ENCODE measurements around the gene SH3BGRL2. TPM values are rescaled to one million over a fixed set of nuclear protein-coding genes. Genes with fewer than 3 reads are reported as not detected.

SH3BGRL2 gene
- total RNA-seq (2022; extraction: Qiagen RNA extraction; ENCODE audit: low read depth), result 0.27 to 0.35 TPM (median 0.31 TPM) in 5 replicates

DNA sequence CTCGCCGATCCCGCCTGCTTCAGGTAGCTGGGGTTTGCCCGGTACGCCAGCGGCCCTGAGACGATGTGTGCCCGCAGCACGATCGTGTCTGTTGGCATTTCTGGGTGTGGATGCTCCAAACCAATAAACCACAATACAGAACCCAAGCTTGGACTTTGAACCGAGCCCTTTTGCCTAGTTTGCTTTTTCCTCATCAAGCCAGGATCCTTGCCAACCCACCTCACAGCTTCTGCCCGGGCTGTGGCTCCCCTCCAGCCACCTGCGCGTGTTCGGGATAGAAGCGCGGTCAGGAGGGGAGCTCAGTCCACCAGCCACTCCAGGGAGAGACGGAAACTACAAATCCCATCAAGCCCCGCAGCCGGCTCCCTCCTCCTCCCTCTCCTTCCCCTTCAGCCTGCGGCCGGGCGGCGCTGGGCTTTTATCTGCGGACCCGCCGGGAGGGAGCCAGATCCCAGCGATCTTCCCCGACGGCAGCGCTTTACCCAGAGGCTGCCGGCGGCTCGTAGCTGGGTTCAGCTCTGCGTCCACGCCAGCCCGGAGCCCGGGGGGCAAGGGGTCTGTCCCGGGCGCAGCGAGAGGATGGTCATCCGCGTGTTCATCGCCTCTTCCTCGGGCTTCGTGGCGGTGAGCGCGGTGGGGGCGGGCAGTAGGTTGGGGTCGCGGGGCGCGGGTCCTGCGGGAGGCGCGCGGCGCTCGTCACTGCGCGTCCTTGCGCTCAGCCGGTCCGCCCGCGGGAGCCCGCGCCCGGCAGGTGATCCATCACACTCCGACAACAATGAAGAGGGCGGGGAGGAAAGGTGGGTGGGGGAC is at the start of gene SH3BGRL2:
Gene SH3BGRL2 (plus strand): TSS at position 447 of the 810 bp plus-strand sequence. CDS start 133 bp downstream, at position 580.

Other genes starting within 250 kb of the SH3BGRL2 start
- 0.58 to 1.5 TPM (median 0.90 TPM) in 5 replicates for gene LCA5, start 93.9 kb upstream of the SH3BGRL2 start, total RNA-seq (2022; extraction: Qiagen RNA extraction; ENCODE audit: low read depth)

Data from A549 treated with CpdA at 1 μM for 4 hours (cell line).